Activated CD4-positive, alpha-beta memory T cell treated with anti-CD3 and anti-CD28 coated beads for 36 hours (primary cell): ENCODE data around the gene EFNB2. TPM values are rescaled to one million over a fixed set of nuclear protein-coding genes. Genes with fewer than 3 reads are reported as not detected.

Experiments used
- CTCF ChIA-PET: fragments of 350-600 bp; sonication (Branson Sonifier 250); formaldehyde crosslinking; loops from one replicate; lab custom pipeline; 2021; ENCODE audit warnings: antibody characterized with exemption, inconsistent platforms; lab: Charles Lee
- POLR2A ChIA-PET: fragments of 350-600 bp; sonication (Branson Sonifier 250); formaldehyde crosslinking; loops from one replicate; lab custom pipeline; 2021; ENCODE audit warnings: antibody characterized with exemption; lab: Charles Lee
- DNase-seq: peaks from one replicate; pipeline ENCODE4 v3.0.0-alpha.2; 2020
- H3K27ac Mint-ChIP-seq: one replicate; pipeline ENCODE4 v1.8.0; 2021; ENCODE audit warnings: mixed read lengths
- H3K27me3 Mint-ChIP-seq: one replicate; pipeline ENCODE4 v1.8.0; 2021; ENCODE audit warnings: mixed read lengths
- H3K36me3 Mint-ChIP-seq: one replicate; pipeline ENCODE4 v1.8.0; 2021; ENCODE audit warnings: mixed read lengths
- H3K4me1 Mint-ChIP-seq: one replicate; pipeline ENCODE4 v1.8.0; 2021; ENCODE audit warnings: low read depth, mixed read lengths
- H3K4me3 Mint-ChIP-seq: one replicate; pipeline ENCODE4 v1.8.0; 2021; ENCODE audit warnings: mild to moderate bottlenecking, mixed read lengths
- H3K9me3 Mint-ChIP-seq: one replicate; pipeline ENCODE4 v1.8.0; 2021; ENCODE audit warnings: mixed read lengths
- intact Hi-C: fragments of 100-400 bp; cut with micrococcal nuclease; formaldehyde crosslinking; loops from one replicate; pipeline ENCODE4 v1.15.1; 2023
- total RNA-seq, 2 experiments: library from RNA; stranded (reverse); gene quantifications; one replicate each; pipeline ENCODE4 v1.2.3, GENCODE V29; 2021

Gene EFNB2
- total RNA-seq, 2 experiments from 2014 or later = 0.07 TPM; not detected in 1

DNA sequence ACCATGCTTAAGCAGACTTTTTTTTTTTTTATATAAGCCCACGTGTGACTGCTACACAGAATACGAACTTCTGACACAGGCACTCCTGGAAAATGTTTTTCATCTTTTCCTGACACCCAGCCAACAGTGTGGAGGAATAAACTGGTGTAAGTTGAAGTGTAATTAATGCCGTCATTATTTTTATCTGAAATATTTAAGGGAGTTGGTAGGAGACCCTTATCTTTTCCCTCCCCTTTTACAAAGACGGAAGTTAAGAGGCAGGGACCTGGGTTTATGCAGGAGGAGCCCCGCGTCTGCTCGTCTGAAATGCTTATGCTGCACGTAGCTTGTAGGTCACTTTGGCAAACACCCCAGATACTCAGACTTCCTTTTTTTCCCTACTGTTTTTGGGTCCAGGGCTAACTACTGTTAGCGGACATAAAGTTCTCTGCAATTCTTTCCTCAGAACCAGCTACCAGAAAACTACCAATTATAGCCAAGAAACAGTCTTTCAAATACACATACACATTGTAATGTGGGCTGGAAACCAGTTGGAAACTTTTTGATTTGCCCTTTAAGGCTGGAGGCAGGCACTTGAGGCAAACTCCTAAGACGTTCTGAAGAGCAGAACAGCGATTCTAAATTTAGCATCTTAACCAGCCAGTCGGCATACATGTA lies 50.8 kb downstream of the EFNB2 start:
- H3K27me3 Mint-ChIP-seq = peaks cover 42% of the 10 kb centered on the region
- POLR2A ChIA-PET = no interaction called here
- CTCF ChIA-PET = no interaction called here

DNA sequence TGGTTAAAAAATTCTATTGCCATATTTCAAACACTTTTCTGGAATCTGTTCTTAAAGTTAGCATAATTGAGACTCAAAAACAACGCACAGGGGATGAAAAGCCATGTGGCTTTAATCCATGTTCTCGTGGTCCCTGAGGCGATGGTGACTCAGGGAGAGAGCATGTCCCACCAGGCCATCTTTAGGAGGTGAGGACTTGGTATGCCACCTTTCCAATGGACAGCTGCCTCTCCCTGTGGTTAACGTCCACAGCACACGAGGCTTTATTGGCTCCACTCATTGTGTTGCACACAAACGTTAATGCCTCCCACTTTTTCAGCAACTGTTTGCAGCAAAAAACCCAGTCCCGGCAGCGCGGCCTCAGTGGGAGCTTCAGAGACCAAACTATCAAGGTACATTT lies 51.4 kb downstream of the EFNB2 start:
- ChIA-PET CTCF (no interaction called here), POLR2A (no interaction called here)
- Mint-ChIP-seq H3K36me3 (no peaks in the 10 kb centered on the region), H3K4me1 (no peaks in the 10 kb centered on the region), H3K4me3 (no peak overlapping the region), H3K9me3 (peaks cover 9% of the 10 kb centered on the region), H3K27me3 (peaks cover 39% of the 10 kb centered on the region), H3K27ac (no peak overlapping the region)
- intact Hi-C loops = no loop called here
- DNase-seq = no peak

More for the DNA sequence above, 50.8 kb downstream of the EFNB2 start:
- no peak overlapping the region for H3K27ac Mint-ChIP-seq
- H3K4me1 Mint-ChIP-seq = no peaks in the 10 kb centered on the region
- no peaks in the 10 kb centered on the region for H3K36me3 Mint-ChIP-seq
- no peak overlapping the region for H3K4me3 Mint-ChIP-seq
- peaks cover 9% of the 10 kb centered on the region for H3K9me3 Mint-ChIP-seq
- DNase-seq = no peak
- intact Hi-C loops = no loop called here

DNA sequence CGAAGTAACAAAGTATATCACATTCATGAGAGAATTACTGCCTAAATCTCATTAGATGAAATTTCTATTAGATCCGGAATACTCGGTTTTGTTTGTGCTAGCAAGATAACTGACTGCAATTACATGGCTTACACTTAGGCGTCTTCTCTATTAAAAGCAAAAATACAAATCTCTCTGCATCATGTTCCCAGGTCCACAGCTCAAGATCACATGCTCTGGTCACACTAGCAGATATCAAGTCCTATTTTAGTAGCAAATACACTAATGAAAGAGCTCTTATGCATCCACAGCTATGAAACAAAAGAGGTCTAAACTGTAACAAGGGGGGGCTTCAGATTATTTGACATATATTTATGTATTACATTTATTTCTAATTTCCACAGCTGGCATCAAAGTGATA lies 53.5 kb downstream of the EFNB2 start:
- Mint-ChIP-seq H3K9me3 (peaks cover 9% of the 10 kb centered on the region), H3K27me3 (peaks cover 36% of the 10 kb centered on the region), H3K4me3 (no peak overlapping the region), H3K27ac (no peak overlapping the region), H3K4me1 (no peaks in the 10 kb centered on the region), H3K36me3 (no peaks in the 10 kb centered on the region)
- intact Hi-C loops = no loop called here
- ChIA-PET CTCF (no interaction called here), POLR2A (no interaction called here)
- DNase-seq = no peak

DNA sequence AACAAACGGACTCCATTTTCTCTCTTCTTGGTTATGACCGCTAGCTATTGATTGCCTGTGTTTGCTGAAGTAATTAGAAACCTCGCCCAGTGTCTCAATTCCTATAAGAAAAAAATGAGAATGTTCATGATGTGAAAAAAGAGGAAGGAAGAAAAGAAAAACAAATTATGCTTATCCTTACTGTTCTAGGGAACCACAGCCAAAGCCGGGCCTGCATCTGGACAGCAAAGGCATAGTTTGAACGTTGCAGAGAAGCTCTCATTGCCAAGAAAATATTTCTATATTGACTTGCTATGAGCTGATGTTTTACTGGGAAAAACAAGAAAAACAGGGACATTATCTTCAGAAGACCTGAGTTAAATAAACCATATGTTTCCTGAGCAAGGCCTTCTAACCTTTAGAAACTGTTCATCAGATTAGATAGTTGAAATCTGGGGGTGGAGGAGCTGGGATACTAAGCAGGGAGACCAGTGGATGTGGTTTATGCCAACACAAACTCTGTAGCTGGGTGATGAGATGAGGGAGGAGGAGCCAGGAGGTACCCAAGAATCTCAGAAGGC lies 55.0 kb downstream of the EFNB2 start:
- no peak overlapping the region for H3K4me3 Mint-ChIP-seq
- H3K36me3 Mint-ChIP-seq = no peaks in the 10 kb centered on the region
- no peaks in the 10 kb centered on the region for H3K4me1 Mint-ChIP-seq
- H3K27ac Mint-ChIP-seq = no peak overlapping the region
- peaks cover 9% of the 10 kb centered on the region for H3K9me3 Mint-ChIP-seq
- intact Hi-C loops = no loop called here
- CTCF ChIA-PET = no interaction called here
- POLR2A ChIA-PET = no interaction called here
- DNase-seq = no peak
- peaks cover 28% of the 10 kb centered on the region for H3K27me3 Mint-ChIP-seq

DNA sequence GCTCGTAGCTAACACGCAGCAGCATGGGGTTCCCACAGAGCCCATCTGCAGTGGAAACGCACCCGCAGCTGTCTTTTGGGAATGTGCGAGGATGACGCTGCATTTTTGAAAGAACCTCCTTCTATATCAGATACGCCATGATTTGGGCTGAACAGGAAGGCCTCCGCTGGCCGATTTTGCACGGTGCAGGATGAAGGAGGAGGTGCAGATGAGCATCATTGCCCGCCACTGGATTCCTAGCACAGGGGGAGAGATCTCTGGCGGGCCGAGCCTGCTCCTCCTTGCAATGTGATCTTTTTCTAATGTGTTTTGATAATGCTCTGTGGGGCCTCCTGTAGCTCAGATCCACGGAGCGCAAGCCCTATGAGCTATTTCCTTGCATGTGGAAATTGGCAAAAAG lies 55.5 kb downstream of the EFNB2 start:
- Mint-ChIP-seq H3K36me3 (no peaks in the 10 kb centered on the region), H3K27me3 (peaks cover 23% of the 10 kb centered on the region), H3K9me3 (peaks cover 9% of the 10 kb centered on the region), H3K4me1 (no peaks in the 10 kb centered on the region), H3K4me3 (no peak overlapping the region), H3K27ac (no peak overlapping the region)
- ChIA-PET POLR2A (no interaction called here), CTCF (no interaction called here)
- no peak for DNase-seq
- intact Hi-C loops = no loop called here

DNA sequence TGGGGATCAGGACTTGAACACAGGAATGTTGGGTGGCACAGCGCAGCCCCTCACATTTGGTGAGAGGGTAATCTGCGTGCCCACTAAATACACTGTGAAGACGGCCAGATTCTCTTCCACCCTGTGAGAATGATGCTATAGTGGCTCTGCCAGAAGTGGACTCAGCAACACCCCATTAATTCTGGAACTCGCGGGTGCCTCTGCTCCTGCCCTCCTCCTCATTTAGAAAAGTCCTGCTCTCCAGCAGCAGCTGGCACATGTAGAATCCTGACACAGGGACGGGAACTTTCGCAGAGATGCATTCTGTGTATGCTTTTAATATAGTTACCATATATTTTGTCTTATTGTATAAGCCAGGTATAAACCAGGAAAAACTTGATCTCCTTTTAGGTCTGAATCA lies 57.3 kb downstream of the EFNB2 start:
- CTCF ChIA-PET = no interaction called here
- POLR2A ChIA-PET = no interaction called here
- Mint-ChIP-seq H3K4me3 (no peak overlapping the region), H3K27me3 (peaks cover 16% of the 10 kb centered on the region), H3K36me3 (no peaks in the 10 kb centered on the region), H3K4me1 (no peaks in the 10 kb centered on the region), H3K9me3 (peaks cover 9% of the 10 kb centered on the region), H3K27ac (no peak overlapping the region)
- no peak for DNase-seq
- intact Hi-C loops = no loop called here

DNA sequence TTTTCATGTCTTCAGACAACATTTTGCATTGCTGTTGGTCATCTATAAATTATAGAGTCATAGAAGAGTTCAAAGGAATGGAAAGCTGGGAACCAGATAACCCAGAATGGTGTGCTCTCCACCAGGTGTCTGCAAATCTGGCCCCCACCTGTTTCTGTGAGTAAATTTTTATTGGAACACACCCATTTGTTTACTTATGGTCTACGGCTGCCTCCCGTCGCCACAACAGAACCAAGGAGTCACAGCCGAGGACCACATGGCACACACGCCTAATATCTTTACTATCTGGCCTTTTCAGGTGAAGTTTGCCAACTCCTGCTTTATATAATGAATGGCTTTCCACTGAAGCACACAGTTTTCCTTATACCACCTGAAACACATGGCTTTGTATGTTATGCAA lies 58.2 kb downstream of the EFNB2 start:
- H3K36me3 Mint-ChIP-seq = no peaks in the 10 kb centered on the region
- no peak overlapping the region for H3K4me3 Mint-ChIP-seq
- CTCF ChIA-PET = no interaction called here
- H3K4me1 Mint-ChIP-seq = no peaks in the 10 kb centered on the region
- H3K27ac Mint-ChIP-seq = no peak overlapping the region
- POLR2A ChIA-PET = no interaction called here
- peaks cover 1% of the 10 kb centered on the region for H3K9me3 Mint-ChIP-seq
- H3K27me3 Mint-ChIP-seq = peaks cover 14% of the 10 kb centered on the region
- no peak for DNase-seq
- intact Hi-C loops = no loop called here

DNA sequence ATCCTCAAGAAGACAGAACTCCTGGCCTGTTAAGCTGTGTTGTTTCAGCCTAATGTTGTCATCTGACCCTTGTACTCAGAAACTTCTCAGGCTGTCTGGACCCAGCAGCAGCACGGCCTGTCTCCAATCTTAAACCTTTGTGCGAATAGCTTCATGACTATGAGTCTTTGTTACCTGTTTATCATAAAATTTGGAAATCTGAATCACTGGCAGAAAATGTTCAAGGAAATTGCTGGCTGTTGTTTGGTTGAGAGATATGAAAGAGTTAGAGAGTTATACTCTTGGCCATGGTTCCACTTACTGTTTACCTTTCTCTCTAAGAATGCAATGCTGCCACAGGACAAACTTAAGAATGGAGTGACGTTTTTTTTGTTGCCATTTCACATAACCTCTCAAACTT lies 59.6 kb downstream of the EFNB2 start:
- Mint-ChIP-seq H3K4me1 (no peaks in the 10 kb centered on the region), H3K4me3 (no peak overlapping the region), H3K9me3 (no peaks in the 10 kb centered on the region), H3K27ac (no peak overlapping the region), H3K36me3 (no peaks in the 10 kb centered on the region), H3K27me3 (peaks cover 13% of the 10 kb centered on the region)
- intact Hi-C loops = no loop called here
- no peak for DNase-seq
- CTCF ChIA-PET = no interaction called here
- POLR2A ChIA-PET = no interaction called here

DNA sequence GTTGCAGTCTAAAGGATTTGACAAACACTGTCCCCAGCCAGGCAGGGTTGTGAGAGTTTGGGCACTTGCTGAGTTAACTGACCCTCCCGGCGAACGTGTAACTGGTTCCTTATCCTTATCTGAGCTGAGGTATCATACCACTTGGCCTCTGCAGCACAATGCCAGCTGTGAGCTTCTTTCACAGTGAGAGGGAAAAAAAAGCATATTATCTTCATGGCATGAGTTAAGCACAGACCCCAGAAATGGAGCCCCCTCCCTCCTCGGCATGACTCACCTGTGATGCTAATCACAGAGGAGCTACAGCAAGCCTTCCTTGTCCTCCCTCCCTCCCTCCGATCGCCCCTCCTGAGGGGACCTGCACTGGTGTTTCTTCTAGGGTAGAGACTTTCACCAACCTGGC lies 60.5 kb downstream of the EFNB2 start:
- intact Hi-C loops = no loop called here
- DNase-seq = no peak
- Mint-ChIP-seq H3K36me3 (no peaks in the 10 kb centered on the region), H3K9me3 (no peaks in the 10 kb centered on the region), H3K27me3 (peaks cover 12% of the 10 kb centered on the region), H3K4me3 (no peak overlapping the region), H3K27ac (no peak overlapping the region), H3K4me1 (no peaks in the 10 kb centered on the region)
- POLR2A ChIA-PET = no interaction called here
- CTCF ChIA-PET = interaction anchor here (0.5 kb wide), 1 partner anchor 12 kb away, joined by 4 read pairs; no protein-coding TSS in a partner anchor

DNA sequence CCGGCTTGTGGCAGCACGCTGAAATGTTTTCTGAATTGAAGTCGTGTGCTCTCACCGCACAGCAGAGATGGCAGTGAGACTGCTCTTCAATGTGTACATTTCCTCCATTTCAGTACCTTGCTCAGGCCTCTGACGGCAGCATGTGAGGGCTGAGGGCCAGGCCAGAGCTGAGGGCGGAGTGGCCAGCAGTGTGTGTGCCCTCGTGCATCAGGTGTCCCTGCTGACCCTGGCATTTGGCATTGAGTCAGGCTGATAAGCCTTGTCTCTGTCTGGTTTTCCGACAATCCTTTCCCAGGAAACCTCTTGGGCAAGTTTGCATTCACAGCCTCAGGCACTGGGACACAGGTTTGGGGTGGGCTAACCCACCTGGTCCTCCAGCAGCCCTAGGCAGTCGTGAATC lies 62.3 kb downstream of the EFNB2 start:
- no peak overlapping the region for H3K4me3 Mint-ChIP-seq
- no peak for DNase-seq
- ChIA-PET CTCF (no interaction called here), POLR2A (no interaction called here)
- H3K4me1 Mint-ChIP-seq = no peaks in the 10 kb centered on the region
- no peaks in the 10 kb centered on the region for H3K36me3 Mint-ChIP-seq
- intact Hi-C loops = no loop called here
- H3K9me3 Mint-ChIP-seq = no peaks in the 10 kb centered on the region
- peaks cover 8% of the 10 kb centered on the region for H3K27me3 Mint-ChIP-seq
- no peak overlapping the region for H3K27ac Mint-ChIP-seq

DNA sequence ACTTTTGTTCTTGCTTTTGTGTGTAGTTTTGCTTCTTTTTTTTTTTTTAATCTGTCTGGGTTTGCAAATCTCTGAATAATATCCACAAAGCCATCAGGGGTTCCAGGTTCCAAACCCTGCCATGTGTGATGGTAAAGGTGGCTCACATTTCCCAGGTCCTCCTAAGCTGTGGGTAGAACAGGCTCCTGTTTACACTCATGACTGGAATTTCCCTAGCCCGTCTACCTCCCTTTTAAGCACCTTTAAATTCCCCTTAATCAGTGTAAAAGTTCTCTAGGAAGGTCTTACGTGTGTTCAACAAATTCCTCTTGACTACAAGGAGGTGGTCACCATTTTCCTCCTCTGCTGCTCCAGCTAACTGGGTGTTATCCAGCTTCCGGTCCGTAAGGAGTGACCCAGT lies 62.8 kb downstream of the EFNB2 start:
- H3K27me3 Mint-ChIP-seq = peaks cover 8% of the 10 kb centered on the region
- H3K4me3 Mint-ChIP-seq = no peak overlapping the region
- no peaks in the 10 kb centered on the region for H3K9me3 Mint-ChIP-seq
- DNase-seq = no peak
- CTCF ChIA-PET = no interaction called here
- no peak overlapping the region for H3K27ac Mint-ChIP-seq
- no peaks in the 10 kb centered on the region for H3K4me1 Mint-ChIP-seq
- no peaks in the 10 kb centered on the region for H3K36me3 Mint-ChIP-seq
- intact Hi-C loops = no loop called here
- POLR2A ChIA-PET = no interaction called here

DNA sequence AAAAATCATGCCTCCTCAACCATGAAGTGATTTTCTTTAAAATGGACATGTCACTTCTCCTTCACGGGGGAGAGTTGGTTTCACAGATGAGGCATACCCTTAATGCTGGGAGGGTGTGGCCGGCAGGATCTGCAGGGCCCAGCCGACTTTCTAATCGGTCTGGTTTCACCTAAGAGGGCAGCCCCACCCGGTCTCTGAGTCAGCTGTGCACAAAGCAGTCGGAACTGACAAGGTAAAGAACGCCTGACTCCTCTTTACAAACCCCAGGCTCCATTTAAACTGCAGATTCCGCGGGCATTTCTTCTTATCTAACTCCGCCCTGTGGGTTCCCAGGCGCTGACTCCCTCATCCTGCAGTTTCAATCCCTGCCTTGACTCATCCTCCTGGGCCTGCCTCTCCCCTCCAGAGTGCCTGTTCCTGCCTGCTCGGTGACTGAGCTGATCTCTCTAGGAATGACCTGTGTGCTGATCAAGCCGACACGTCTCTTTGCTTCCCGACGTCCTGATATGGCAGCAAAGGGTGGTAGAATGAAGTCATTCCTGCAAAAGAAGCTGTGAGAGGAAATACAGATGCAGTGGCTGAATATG lies 63.4 kb downstream of the EFNB2 start:
- ChIA-PET POLR2A (no interaction called here), CTCF (no interaction called here)
- H3K27me3 Mint-ChIP-seq = peaks cover 8% of the 10 kb centered on the region
- intact Hi-C loops = no loop called here
- no peaks in the 10 kb centered on the region for H3K36me3 Mint-ChIP-seq
- no peaks in the 10 kb centered on the region for H3K4me1 Mint-ChIP-seq
- H3K4me3 Mint-ChIP-seq = no peak overlapping the region
- H3K27ac Mint-ChIP-seq = no peak overlapping the region
- DNase-seq = no peak
- H3K9me3 Mint-ChIP-seq = no peaks in the 10 kb centered on the region

DNA sequence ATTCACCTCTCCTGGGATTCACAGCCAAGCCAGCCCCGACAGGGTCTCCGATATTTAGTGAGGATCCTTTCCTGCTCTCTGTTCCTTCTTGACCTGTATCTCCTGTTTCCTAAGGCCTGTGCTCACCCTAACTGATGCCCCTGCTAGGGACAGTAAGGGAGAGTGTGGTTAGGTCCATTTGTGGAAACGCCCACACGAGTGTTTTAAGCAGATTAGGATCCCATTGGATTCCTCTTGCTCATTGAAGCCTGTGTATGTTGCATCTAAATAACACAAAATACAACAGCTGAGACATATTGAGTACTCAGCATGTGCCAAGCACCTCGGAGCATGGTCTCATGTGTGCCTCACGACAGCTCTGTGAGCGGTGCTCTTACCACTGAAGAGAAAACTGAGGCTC lies 64.9 kb downstream of the EFNB2 start:
- no peak overlapping the region for H3K4me3 Mint-ChIP-seq
- POLR2A ChIA-PET = no interaction called here
- no peaks in the 10 kb centered on the region for H3K36me3 Mint-ChIP-seq
- H3K9me3 Mint-ChIP-seq = no peaks in the 10 kb centered on the region
- DNase-seq = no peak
- H3K27me3 Mint-ChIP-seq = peaks cover 8% of the 10 kb centered on the region
- H3K4me1 Mint-ChIP-seq = no peaks in the 10 kb centered on the region
- CTCF ChIA-PET = interaction anchor here (0.8 kb wide), 1 partner anchor 153 kb away, joined by 3 read pairs; no protein-coding TSS in a partner anchor
- no peak overlapping the region for H3K27ac Mint-ChIP-seq
- intact Hi-C loops = no loop called here
